DOHH2 (cell line): Measurements from ENCODE around the gene HDAC8.

Source experiments
- H3F3A ChIP-seq: fragments of 200-600 bp; sonication (generic), shearing (Covaris generic); 2 replicates; pipeline ENCODE4 v1.6.0; 2016; ENCODE audit warnings: antibody characterized with exemption, mild to moderate bottlenecking; ENCODE audit not compliant: control insufficient read depth, insufficient read depth
- H3K27ac ChIP-seq: fragments of 200-600 bp; sonication (generic); 2 replicates; pipeline ENCODE4 v1.5.1; 2014; ENCODE audit warnings: low read depth, mild to moderate bottlenecking, low read length, moderate library complexity
- H3K27me3 ChIP-seq: fragments of 200-600 bp; sonication (generic); 2 replicates; pipeline ENCODE4 v1.6.1; 2014; ENCODE audit warnings: mild to moderate bottlenecking, low read length, mixed read lengths; ENCODE audit not compliant: control insufficient read depth
- H3K36me3 ChIP-seq: fragments of 200-600 bp; sonication (generic); 2 replicates; pipeline ENCODE4 v1.6.1; 2014; ENCODE audit warnings: mild to moderate bottlenecking, low read length, moderate library complexity, mixed read lengths; ENCODE audit not compliant: control insufficient read depth
- H3K4me1 ChIP-seq: fragments of 200-600 bp; sonication (generic); 2 replicates; pipeline ENCODE4 v1.6.1; 2014; ENCODE audit warnings: mild to moderate bottlenecking, low read length, mixed read lengths; ENCODE audit not compliant: control insufficient read depth
- H3K4me2 ChIP-seq: fragments of 200-600 bp; sonication (generic); 2 replicates; pipeline ENCODE4 v1.6.0; 2014; ENCODE audit warnings: mild to moderate bottlenecking, low read length, moderate library complexity
- H3K4me3 ChIP-seq: fragments of 200-600 bp; sonication (generic); 2 replicates; pipeline ENCODE4 v1.5.1; 2014; ENCODE audit warnings: mild to moderate bottlenecking, low read length, mixed read lengths
- H3K79me2 ChIP-seq: fragments of 200-600 bp; sonication (generic); 2 replicates; pipeline ENCODE4 v1.6.1; 2014; ENCODE audit warnings: mild to moderate bottlenecking, low read length, mixed read lengths; ENCODE audit not compliant: control insufficient read depth
- H3K9me2 ChIP-seq: fragments of 200-600 bp; sonication (generic); replicated peaks from 2 replicates; pipeline ENCODE4 v1.6.1; 2014; ENCODE audit warnings: mild to moderate bottlenecking, low read length, mixed read lengths; ENCODE audit not compliant: control insufficient read depth
- H3K9me3 ChIP-seq: fragments of 200-600 bp; sonication (generic); 2 replicates; pipeline ENCODE4 v1.6.1; 2014; ENCODE audit warnings: antibody characterized with exemption, low read length, mixed read lengths; ENCODE audit not compliant: control insufficient read depth, insufficient read depth
- H4K20me1 ChIP-seq: fragments of 200-600 bp; sonication (generic); 2 replicates; pipeline ENCODE4 v1.6.0; 2014; ENCODE audit warnings: low read depth, mild to moderate bottlenecking, antibody characterized with exemption, low read length, moderate library complexity; ENCODE audit not compliant: control insufficient read depth, insufficient read depth
- EZH2phosphoT487 ChIP-seq: fragments of 200-600 bp; sonication (generic); IDR thresholded peaks from 2 replicates; pipeline ENCODE4 v1.6.1; 2017; ENCODE audit warnings: borderline replicate concordance, mild to moderate bottlenecking, antibody characterized with exemption, low read length, moderate library complexity, mixed read lengths
- TF ChIP-seq, protein P1 (sequence below): fragments of 200-600 bp; sonication (generic); IDR thresholded peaks from one replicate; pipeline ENCODE4 v1.5.1; 2014; ENCODE audit warnings: antibody characterized with exemption, mild to moderate bottlenecking, low read depth, low read length; ENCODE audit not compliant: poor library complexity, severe bottlenecking

Gene HDAC8

GRCh38 chrX:72526534-72527508 is 45.8 kb downstream of the HDAC8 start:
- Histone ChIP-seq H3K9me2 (no peaks in the 10 kb centered on the region), H4K20me1 (no peaks in the 10 kb centered on the region), H3K27ac (no peak overlapping the region), H3K36me3 (no peaks in the 10 kb centered on the region), H3K79me2 (no peaks in the 10 kb centered on the region), H3K27me3 (no peaks in the 10 kb centered on the region), H3F3A (no peaks in the 10 kb centered on the region), H3K9me3 (no peaks in the 10 kb centered on the region), H3K4me1 (no peaks in the 10 kb centered on the region), H3K4me2 (no peak overlapping the region), H3K4me3 (no peak overlapping the region)
- TF ChIP-seq, protein P1, sequence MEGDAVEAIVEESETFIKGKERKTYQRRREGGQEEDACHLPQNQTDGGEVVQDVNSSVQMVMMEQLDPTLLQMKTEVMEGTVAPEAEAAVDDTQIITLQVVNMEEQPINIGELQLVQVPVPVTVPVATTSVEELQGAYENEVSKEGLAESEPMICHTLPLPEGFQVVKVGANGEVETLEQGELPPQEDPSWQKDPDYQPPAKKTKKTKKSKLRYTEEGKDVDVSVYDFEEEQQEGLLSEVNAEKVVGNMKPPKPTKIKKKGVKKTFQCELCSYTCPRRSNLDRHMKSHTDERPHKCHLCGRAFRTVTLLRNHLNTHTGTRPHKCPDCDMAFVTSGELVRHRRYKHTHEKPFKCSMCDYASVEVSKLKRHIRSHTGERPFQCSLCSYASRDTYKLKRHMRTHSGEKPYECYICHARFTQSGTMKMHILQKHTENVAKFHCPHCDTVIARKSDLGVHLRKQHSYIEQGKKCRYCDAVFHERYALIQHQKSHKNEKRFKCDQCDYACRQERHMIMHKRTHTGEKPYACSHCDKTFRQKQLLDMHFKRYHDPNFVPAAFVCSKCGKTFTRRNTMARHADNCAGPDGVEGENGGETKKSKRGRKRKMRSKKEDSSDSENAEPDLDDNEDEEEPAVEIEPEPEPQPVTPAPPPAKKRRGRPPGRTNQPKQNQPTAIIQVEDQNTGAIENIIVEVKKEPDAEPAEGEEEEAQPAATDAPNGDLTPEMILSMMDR = no peak

GRCh38 chrX:72498782-72499181 is 73.9 kb downstream of the HDAC8 start:
- TF ChIP-seq, protein P1 = no peak
- no peak for TF ChIP-seq EZH2phosphoT487
- Histone ChIP-seq H3K4me1 (no peaks in the 10 kb centered on the region), H3K27ac (no peak overlapping the region), H3K9me2 (no peaks in the 10 kb centered on the region), H3K36me3 (no peaks in the 10 kb centered on the region), H3K4me3 (no peak overlapping the region), H3K9me3 (no peaks in the 10 kb centered on the region), H4K20me1 (no peaks in the 10 kb centered on the region), H3K4me2 (no peak overlapping the region), H3K27me3 (no peaks in the 10 kb centered on the region), H3F3A (no peaks in the 10 kb centered on the region), H3K79me2 (no peaks in the 10 kb centered on the region)

DNA sequence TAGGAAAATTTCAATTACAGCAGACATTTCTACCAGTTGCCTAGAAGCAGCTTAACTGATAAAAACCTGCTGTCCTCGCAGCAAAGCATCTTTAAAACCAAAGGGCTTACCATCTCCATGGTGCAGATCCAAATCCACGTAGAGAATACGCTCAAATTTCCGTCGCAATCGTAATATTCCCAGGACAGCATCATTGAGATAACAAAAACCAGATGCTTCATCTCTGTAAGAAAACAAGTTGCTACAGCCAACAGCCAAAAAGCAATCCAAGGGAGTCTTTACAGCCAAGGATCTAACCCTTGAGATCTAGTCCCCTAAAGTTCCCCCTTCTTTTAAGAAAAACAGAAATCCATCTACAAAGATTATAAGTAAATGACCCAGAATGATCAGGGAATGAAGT is 77.6 kb downstream of the HDAC8 start:
- Histone ChIP-seq H3K4me3 (no peak overlapping the region), H3K27ac (no peak overlapping the region)
- no peak for TF ChIP-seq EZH2phosphoT487
- TF ChIP-seq, protein P1 = no peak

More for the DNA sequence above, 77.6 kb downstream of the HDAC8 start:
- Histone ChIP-seq H3K79me2 (no peaks in the 10 kb centered on the region), H3K9me2 (no peaks in the 10 kb centered on the region), H3K27me3 (no peaks in the 10 kb centered on the region), H3K36me3 (no peaks in the 10 kb centered on the region), H3K4me2 (no peak overlapping the region), H3K9me3 (no peaks in the 10 kb centered on the region), H4K20me1 (no peaks in the 10 kb centered on the region), H3F3A (no peaks in the 10 kb centered on the region), H3K4me1 (no peaks in the 10 kb centered on the region)
